ENCODE data around the gene ELOVL7. TPM values are rescaled to one million over a fixed set of nuclear protein-coding genes. Genes with fewer than 3 reads are reported as not detected.

The ELOVL7 gene
- total RNA-seq, 2 experiments from 2014 or later: 0.71 to 1.1 TPM

GRCh38 chr5:60710362-60710761 is 133.7 kb downstream of the ELOVL7 start:
- ChIA-PET POLR2A (interaction anchor here (2.4 kb wide), 1 partner anchor 10 kb away, joined by 8 read pairs; the partner anchor contains the start of gene DEPDC1B), CTCF (interaction anchor here (0.7 to 2.1 kb wide), 2 partner anchors 11 kb away, joined by 3 to 8 read pairs; partner anchors contain the start of gene DEPDC1B)
- H3K36me3 Mint-ChIP-seq (ENCODE audit: low read depth): peaks cover 2% of the 10 kb centered on the region
- H3K9me3 Mint-ChIP-seq: peaks cover 8% of the 10 kb centered on the region
- H3K4me1 Mint-ChIP-seq: peaks cover 5% of the 10 kb centered on the region
- H3K27ac Mint-ChIP-seq: no peak overlapping the region
- no peak overlapping the region for H3K4me3 Mint-ChIP-seq
- no peak for DNase-seq
- peaks cover 10% of the 10 kb centered on the region for H3K27me3 Mint-ChIP-seq

- Mint-ChIP-seq H3K27ac (no peak overlapping the region), H3K36me3 (ENCODE audit: low read depth) (no peaks in the 10 kb centered on the region), H3K27me3 (peaks cover 8% of the 10 kb centered on the region), H3K9me3 (no peaks in the 10 kb centered on the region), H3K4me3 (no peak overlapping the region), H3K4me1 (peaks cover 10% of the 10 kb centered on the region)
- POLR2A ChIA-PET: no interaction called here
- CTCF ChIA-PET: interaction anchor here (1.1 kb wide), 1 partner anchor 36 kb away, joined by 4 read pairs; no protein-coding TSS in a partner anchor
- no peak for DNase-seq
These were observed 138.9 kb downstream of the ELOVL7 start for GRCh38 chr5:60705144-60705543.

- POLR2A ChIA-PET: no interaction called here
- peaks cover 13% of the 10 kb centered on the region for H3K4me1 Mint-ChIP-seq
- no peak for DNase-seq
- no peak overlapping the region for H3K27ac Mint-ChIP-seq
- H3K9me3 Mint-ChIP-seq: no peaks in the 10 kb centered on the region
- no peak overlapping the region for H3K4me3 Mint-ChIP-seq
- H3K36me3 Mint-ChIP-seq (ENCODE audit: low read depth): peaks cover 2% of the 10 kb centered on the region
- CTCF ChIA-PET: interaction anchor here (0.6 kb wide), 1 partner anchor 30 kb away, joined by 3 read pairs; no protein-coding TSS in a partner anchor
- peaks cover 7% of the 10 kb centered on the region for H3K27me3 Mint-ChIP-seq
These were observed 140.1 kb downstream of the ELOVL7 start for GRCh38 chr5:60703944-60704343.

Other genes with a start within 250 kb of the ELOVL7 start
- gene DEPDC1B, start 144.1 kb downstream of the ELOVL7 start, total RNA-seq: 10 to 100 TPM; 39.0 to 42.3 TPM
- 1 to 10 TPM; 5.9 to 7.3 TPM for gene ERCC8, start 100.8 kb upstream of the ELOVL7 start, total RNA-seq
- gene NDUFAF2, start 100.9 kb upstream of the ELOVL7 start, total RNA-seq: 10 to 100 TPM; 18.3 to 21.1 TPM

All from activated CD4-positive, alpha-beta memory T cell treated with anti-CD3 and anti-CD28 coated beads, Interleukin-2, amount 10 ng/mL, durations not matched to agents 7 days and 5 days (primary cell).